Natural killer cell (primary cell): ENCODE measurements around the gene TENT5A. TPM values are rescaled to one million over a fixed set of nuclear protein-coding genes. Genes with fewer than 3 reads are reported as not detected.

ENCODE experiments used
- ATAC-seq, 3 donors: fragments of 150-1000 bp in 2 of 3; fragments of 200-7000 bp in 1 of 3; cut with Tn5 transposase; 1 replicate in 1 of 3; 2 replicates in 2 of 3; pipeline ENCODE4 v1.10.0; 2021; ENCODE audit warnings: mild to moderate bottlenecking in 2 of 3, moderate library complexity in 2 of 3
- DNase-seq, 2 donors: peaks; one replicate each; pipeline versions ENCODE4 v3.0.0 to v3.0.0-alpha.2; 2013 to 2021; ENCODE audit warnings: mixed read lengths in 1 of 2
- H3K27ac ChIP-seq: one replicate; pipeline ENCODE4 v1.5.1; 2013; ENCODE audit warnings: mild to moderate bottlenecking, low read length
- H3K27me3 ChIP-seq: one replicate; pipeline ENCODE4 v1.6.1; 2013; ENCODE audit warnings: low read length; ENCODE audit not compliant: control insufficient read depth, insufficient read depth
- H3K36me3 ChIP-seq: one replicate; pipeline ENCODE4 v1.6.1; 2013; ENCODE audit warnings: low read length; ENCODE audit not compliant: control insufficient read depth, insufficient read depth
- H3K4me1 ChIP-seq: one replicate; pipeline ENCODE4 v1.6.1; 2013; ENCODE audit warnings: low read length; ENCODE audit not compliant: control insufficient read depth, insufficient read depth
- H3K4me3 ChIP-seq: one replicate; pipeline ENCODE4 v1.5.1; 2013; ENCODE audit warnings: low read length
- H3K9me3 ChIP-seq: one replicate; pipeline ENCODE4 v1.6.1; 2013; ENCODE audit warnings: low read length; ENCODE audit not compliant: control insufficient read depth, insufficient read depth
- H3K27ac Mint-ChIP-seq, 2 donors: one replicate each; pipeline ENCODE4 v1.8.0; 2022; ENCODE audit warnings: mild to moderate bottlenecking in 2 of 2, mixed read lengths in 2 of 2, moderate library complexity in 1 of 2
- H3K27me3 Mint-ChIP-seq, 2 donors: one replicate each; pipeline ENCODE4 v1.8.0; 2022; ENCODE audit warnings: low read depth in 2 of 2, mixed read lengths in 2 of 2
- H3K36me3 Mint-ChIP-seq: one replicate; pipeline ENCODE4 v1.8.0; 2022; ENCODE audit warnings: mixed read lengths
- H3K4me1 Mint-ChIP-seq, 2 donors: one replicate each; pipeline ENCODE4 v1.8.0; 2022; ENCODE audit warnings: mixed read lengths in 2 of 2
- H3K4me3 Mint-ChIP-seq: one replicate; pipeline ENCODE4 v1.8.0; 2022; ENCODE audit warnings: mild to moderate bottlenecking, moderate library complexity, mixed read lengths
- H3K9me3 Mint-ChIP-seq, 2 donors: one replicate each; pipeline ENCODE4 v1.8.0; 2022; ENCODE audit warnings: mixed read lengths in 2 of 2
- WGBS: methylation state at CpG from one replicate; pipeline ENCODE4 v1.1.7; 2013; ENCODE audit warnings: missing lambda C conversion rate; ENCODE audit not compliant: insufficient coverage; 5-methylcytosine and 5-hydroxymethylcytosine counted together
- intact Hi-C: fragments of 100-400 bp; cut with micrococcal nuclease; formaldehyde crosslinking; loops from one replicate; pipeline ENCODE4 v1.14.2; 2022
- total RNA-seq, 4 donors: library from RNA; stranded (reverse); fragments of 120-200 nt in 1 of 4; gene quantifications; one replicate each; pipeline versions ENCODE4 v1.2.3 to v1.2.4, GENCODE V29; 2013 to 2022
- TF ChIP-seq, protein P1 (sequence below): fragments of 200-600 bp; IDR thresholded peaks from one replicate; pipeline ENCODE4 v1.8.0; 2022; ENCODE audit warnings: antibody characterized with exemption

TENT5A gene
- total RNA-seq, 3 donors from 2014 or later (not counting 1 experiment from before 2014, with no cell fraction given) = 22.9 to 23.8 (median 22.9) TPM

DNA sequence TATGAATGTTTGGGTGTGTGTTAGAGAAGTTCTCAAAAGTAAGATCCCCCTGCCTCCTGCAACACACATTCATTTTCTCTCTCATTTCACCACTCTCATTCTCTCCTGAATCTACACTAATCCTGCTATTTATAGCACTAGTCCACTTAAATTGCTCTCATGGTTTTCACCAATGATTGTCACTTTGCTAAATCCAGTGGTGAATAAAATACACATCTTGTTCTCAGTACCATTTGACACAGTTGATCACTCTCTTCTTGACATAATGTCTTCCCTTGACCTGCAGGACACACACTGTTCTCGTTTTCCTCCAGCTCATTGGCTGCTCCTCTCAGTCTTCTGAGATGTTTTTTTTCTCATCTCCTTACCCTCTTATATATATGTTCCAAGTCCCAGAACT lies 32.1 kb downstream of the TENT5A start:
- H3K4me1 Mint-ChIP-seq = peaks cover 6 to 15% of the 10 kb centered on the region in 2 donors
- H3K4me3 Mint-ChIP-seq = no peak overlapping the region
- Histone ChIP-seq H3K27ac (no peak overlapping the region), H3K4me1 (no peaks in the 10 kb centered on the region), H3K4me3 (no peak overlapping the region), H3K9me3 (no peaks in the 10 kb centered on the region), H3K27me3 (no peaks in the 10 kb centered on the region), H3K36me3 (no peaks in the 10 kb centered on the region)
- TF ChIP-seq, protein P1, sequence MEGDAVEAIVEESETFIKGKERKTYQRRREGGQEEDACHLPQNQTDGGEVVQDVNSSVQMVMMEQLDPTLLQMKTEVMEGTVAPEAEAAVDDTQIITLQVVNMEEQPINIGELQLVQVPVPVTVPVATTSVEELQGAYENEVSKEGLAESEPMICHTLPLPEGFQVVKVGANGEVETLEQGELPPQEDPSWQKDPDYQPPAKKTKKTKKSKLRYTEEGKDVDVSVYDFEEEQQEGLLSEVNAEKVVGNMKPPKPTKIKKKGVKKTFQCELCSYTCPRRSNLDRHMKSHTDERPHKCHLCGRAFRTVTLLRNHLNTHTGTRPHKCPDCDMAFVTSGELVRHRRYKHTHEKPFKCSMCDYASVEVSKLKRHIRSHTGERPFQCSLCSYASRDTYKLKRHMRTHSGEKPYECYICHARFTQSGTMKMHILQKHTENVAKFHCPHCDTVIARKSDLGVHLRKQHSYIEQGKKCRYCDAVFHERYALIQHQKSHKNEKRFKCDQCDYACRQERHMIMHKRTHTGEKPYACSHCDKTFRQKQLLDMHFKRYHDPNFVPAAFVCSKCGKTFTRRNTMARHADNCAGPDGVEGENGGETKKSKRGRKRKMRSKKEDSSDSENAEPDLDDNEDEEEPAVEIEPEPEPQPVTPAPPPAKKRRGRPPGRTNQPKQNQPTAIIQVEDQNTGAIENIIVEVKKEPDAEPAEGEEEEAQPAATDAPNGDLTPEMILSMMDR = no peak
- WGBS = 84% methylated on average over 1 of the region's 1 CpG
- ATAC-seq (no peak), DNase-seq (no peak)
- no peaks in the 10 kb centered on the region for H3K9me3 Mint-ChIP-seq
- H3K27ac Mint-ChIP-seq = no peak overlapping the region
- intact Hi-C loops = no loop called here
- no peaks in the 10 kb centered on the region for H3K36me3 Mint-ChIP-seq
- H3K27me3 Mint-ChIP-seq = no peaks in the 10 kb centered on the region

DNA sequence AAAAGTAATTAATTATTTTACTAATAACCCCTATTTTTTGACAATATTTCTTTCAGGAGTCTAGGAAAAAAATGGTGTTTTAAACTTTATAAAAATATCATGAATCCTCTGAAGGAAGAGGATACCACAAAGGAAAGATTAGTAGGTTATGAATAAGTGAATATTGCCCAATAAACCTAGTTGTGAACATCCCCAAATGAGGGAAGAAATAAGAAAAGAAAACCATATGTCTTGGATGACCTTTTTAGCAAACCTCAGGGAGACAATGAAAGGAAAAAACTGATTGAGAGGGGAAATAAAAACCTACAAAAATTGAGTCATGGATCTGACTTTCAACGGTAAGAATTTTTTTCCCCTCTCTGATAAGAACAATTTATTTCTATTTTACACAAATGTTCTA lies 34.4 kb downstream of the TENT5A start:
- H3K9me3 Mint-ChIP-seq = no peaks in the 10 kb centered on the region

DNA sequence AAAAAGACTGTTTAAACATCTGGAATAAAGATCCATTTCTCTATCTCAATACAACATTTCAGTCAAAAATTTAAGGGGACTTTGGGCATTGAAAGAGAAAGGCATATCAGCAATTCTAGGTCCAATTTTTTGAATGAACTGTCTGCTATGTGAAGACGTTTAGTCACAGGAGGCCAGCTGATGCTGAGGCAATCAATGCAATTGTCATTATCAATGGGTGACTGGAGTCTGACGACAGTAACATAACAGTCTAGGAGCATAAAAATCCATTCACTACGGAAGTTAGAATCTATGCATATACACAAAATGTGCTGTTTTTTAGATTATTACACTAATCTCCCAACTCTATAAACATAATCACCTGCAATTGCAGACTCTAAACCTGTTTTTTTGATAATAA lies 37.8 kb downstream of the TENT5A start:
- no peak for DNase-seq
- Mint-ChIP-seq H3K9me3 (peaks cover 0 to 2% of the 10 kb centered on the region in 2 donors), H3K27me3 (no peaks in the 10 kb centered on the region), H3K27ac (no peak overlapping the region), H3K4me1 (no peaks in the 10 kb centered on the region), H3K36me3 (no peaks in the 10 kb centered on the region), H3K4me3 (no peak overlapping the region)
- no peak overlapping the region for H3K27ac ChIP-seq
- no peaks in the 10 kb centered on the region for H3K36me3 ChIP-seq
- H3K9me3 ChIP-seq = no peaks in the 10 kb centered on the region
- H3K4me1 ChIP-seq = no peaks in the 10 kb centered on the region
- WGBS = 91% methylated on average over 3 of the region's 3 CpGs
- no peak for ATAC-seq
- intact Hi-C loops = no loop called here
- H3K4me3 ChIP-seq = no peak overlapping the region
- TF ChIP-seq, protein P1 = no peak
- no peaks in the 10 kb centered on the region for H3K27me3 ChIP-seq

More for the DNA sequence above, 34.4 kb downstream of the TENT5A start:
- Histone ChIP-seq H3K4me1 (no peaks in the 10 kb centered on the region), H3K27me3 (no peaks in the 10 kb centered on the region), H3K4me3 (no peak overlapping the region), H3K9me3 (no peaks in the 10 kb centered on the region), H3K27ac (no peak overlapping the region), H3K36me3 (no peaks in the 10 kb centered on the region)
- no peak overlapping the region for H3K4me3 Mint-ChIP-seq
- no peaks in the 10 kb centered on the region for H3K27me3 Mint-ChIP-seq
- no CpG with 5 or more reads among the region's 1 CpG for WGBS
- ATAC-seq = no peak
- TF ChIP-seq, protein P1 = no peak
- peaks cover 6 to 12% of the 10 kb centered on the region in 2 donors for H3K4me1 Mint-ChIP-seq
- no peak for DNase-seq
- intact Hi-C loops = no loop called here
- no peak overlapping the region for H3K27ac Mint-ChIP-seq
- H3K36me3 Mint-ChIP-seq = no peaks in the 10 kb centered on the region

DNA sequence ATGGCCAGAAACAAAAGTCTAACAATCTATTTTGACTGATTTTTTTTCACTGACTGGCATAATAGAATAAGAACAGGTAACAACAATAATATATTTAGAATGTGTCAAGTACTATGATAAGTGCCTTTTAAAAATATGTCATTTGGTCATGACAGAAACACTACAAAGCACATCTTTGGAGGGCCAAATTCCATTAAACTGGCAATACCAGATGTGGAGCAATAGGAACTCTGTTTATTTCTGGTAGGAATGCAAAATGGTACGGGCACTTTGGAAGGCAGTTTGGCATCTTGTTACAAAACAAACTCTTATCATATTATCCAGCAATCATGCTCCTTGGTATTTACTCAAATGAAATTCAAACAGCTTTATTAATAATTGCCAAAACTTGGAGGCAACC lies 39.3 kb downstream of the TENT5A start:
- TF ChIP-seq, protein P1 = no peak
- intact Hi-C loops = no loop called here
- 100% methylated on average over 1 of the region's 1 CpG for WGBS
- Histone ChIP-seq H3K27ac (no peak overlapping the region), H3K4me1 (no peaks in the 10 kb centered on the region), H3K9me3 (no peaks in the 10 kb centered on the region), H3K4me3 (no peak overlapping the region), H3K27me3 (no peaks in the 10 kb centered on the region), H3K36me3 (no peaks in the 10 kb centered on the region)
- H3K27me3 Mint-ChIP-seq = no peaks in the 10 kb centered on the region
- no peak for DNase-seq
- no peak overlapping the region for H3K27ac Mint-ChIP-seq
- no peak for ATAC-seq
- H3K4me1 Mint-ChIP-seq = no peaks in the 10 kb centered on the region
- H3K36me3 Mint-ChIP-seq = no peaks in the 10 kb centered on the region
- no peak overlapping the region for H3K4me3 Mint-ChIP-seq
- peaks cover 0 to 2% of the 10 kb centered on the region in 2 donors for H3K9me3 Mint-ChIP-seq
